Adrenal gland (tissue), 12 donors: ENCODE results near the gene NRDE2. TPM values are rescaled to one million over a fixed set of nuclear protein-coding genes. Genes with fewer than 3 reads are reported as not detected.

Source experiments
- DNase-seq, 7 donors: peaks; one replicate each; pipeline ENCODE4 v3.0.0-alpha.2; 2019 to 2020
- H3K27ac ChIP-seq, 5 donors: fragments of 200-600 bp; sonication (generic) in 4 of 5; 1 replicate in 3 of 5; 2 replicates in 2 of 5; pipeline versions ENCODE4 v1.5.1 to v1.8.0; 2016 to 2020; ENCODE audit warnings: mild to moderate bottlenecking in 1 of 5
- H3K27me3 ChIP-seq: fragments of 200-600 bp; 2 replicates; pipeline ENCODE4 v1.8.0; 2021
- H3K36me3 ChIP-seq, 2 donors: fragments of 200-600 bp; replicated peaks in 1 of 2; 1 replicate in 1 of 2; 2 replicates in 1 of 2; pipeline versions ENCODE4 v1.5.1 to v1.8.0; 2018 to 2022
- H3K4me1 ChIP-seq, 2 donors: fragments of 200-600 bp; replicated peaks in 1 of 2; 1 replicate in 1 of 2; 2 replicates in 1 of 2; pipeline versions ENCODE4 v1.5.1 to v1.8.0; 2018 to 2021
- H3K4me3 ChIP-seq, 4 donors: fragments of 200-600 bp; sonication (generic) in 3 of 4; one replicate each; pipeline ENCODE4 v1.5.1; 2016 to 2018
- H3K9me3 ChIP-seq, 3 donors: fragments of 200-600 bp; sonication (generic) in 1 of 3; replicated peaks in 1 of 3; 1 replicate in 2 of 3; 2 replicates in 1 of 3; pipeline versions ENCODE4 v1.5.1 to v1.8.0; 2016 to 2021
- POLR2A ChIP-seq, 2 donors: fragments of 450-650 bp; IDR thresholded peaks; one replicate each; pipeline ENCODE4 v1.6.1; 2017; ENCODE audit warnings: antibody characterized with exemption in 2 of 2, mild to moderate bottlenecking in 2 of 2, moderate library complexity in 1 of 2
- WGBS, 4 donors: extraction: QIAGEN DNeasy Blood & Tissue Kit in 2 of 4; methylation state at CpG; one replicate each; pipeline versions ENCODE4 v1.1.5 to v1.1.7; 2013 to 2017; 5-methylcytosine and 5-hydroxymethylcytosine counted together
- intact Hi-C, 2 donors: fragments of 100-400 bp; cut with DNase I; formaldehyde crosslinking; loops; one replicate each; pipeline versions ENCODE4 v1.14.1 to v1.15.0; 2022 to 2023
- polyA plus RNA-seq, 3 donors: library from polyadenylated mRNA; stranded (reverse); fragments of 200-250 nt in 2 of 3; fragments of 350-450 nt in 1 of 3; fragmentation: Illumina TruSeq in 1 of 3; extraction: RNeasy Lipid Tissue Mini Kit (QIAGEN cat#74804) in 1 of 3; gene quantifications; one replicate each; pipeline ENCODE4 v1.2.3, GENCODE V29; 2013 to 2014
- total RNA-seq, 9 donors: library from RNA; depleted of rRNA in 4 of 9; stranded (reverse); fragments of >200 nt in 4 of 9; fragments of 120-200 nt in 1 of 9; fragmentation: NEBNext Ultra II Directional in 1 of 9; extraction: Animal tissue kit (Norgen Biotek cat#: 25700) in 1 of 9; gene quantifications; one replicate each; pipeline versions ENCODE4 v1.1.0 to v1.2.4, GENCODE V29; 2013 to 2023
- TF ChIP-seq, protein P1 (sequence below), 6 experiments: fragments of 450-650 bp in 4 of 6; fragments of 200-600 bp in 2 of 6; sonication (generic) in 1 of 6; IDR thresholded peaks; 1 replicate in 5 of 6; 2 replicates in 1 of 6; pipeline versions ENCODE4 v1.5.1 to v1.8.0; 2016 to 2021; ENCODE audit warnings: antibody characterized with exemption in 6 of 6, mild to moderate bottlenecking in 2 of 6, moderate library complexity in 1 of 6
- donor health status: healthy with polysubstance abuse.
- donor health status: Bipolar disorder and iron deficiency.
- donor health status: DM: yes; HTN: yes; CAD: no.
- donor health status: DM: no; HTN: no; CAD: no.
- donor health status: DM: no; HTN: no; CAD: no.
- donor health status: DM: yes; HTN: yes; CAD: no.

NRDE2 gene
- total and polyA plus RNA-seq, 12 donors: 9.2 to 25.6 (median 16.4) TPM

DNA sequence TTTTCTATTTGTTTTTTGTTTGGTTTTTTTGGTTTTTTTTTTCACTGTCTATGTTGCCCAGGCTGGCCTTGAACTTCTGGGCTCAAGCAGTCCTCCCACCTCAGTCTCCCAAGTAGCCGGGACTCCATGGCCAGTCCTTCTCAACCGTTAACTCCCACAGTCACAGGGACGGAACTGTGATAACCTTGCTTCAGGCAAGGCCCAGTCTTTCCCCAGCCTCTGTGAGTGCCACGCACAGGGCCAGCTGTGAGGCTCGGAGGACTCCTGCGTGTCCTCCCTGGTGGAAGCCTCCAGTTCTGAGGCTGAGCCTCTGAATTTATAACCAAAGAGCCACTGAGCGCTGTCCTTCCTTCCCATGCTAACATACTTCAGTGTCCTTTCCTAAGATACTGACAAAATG is 51.6 kb downstream of the NRDE2 start:
- H3K9me3 ChIP-seq: no peaks in the 10 kb centered on the region
- DNase-seq: peak in 1 of 7 donors; percentile 45
- 78 to 82% (median 81%) methylated on average over 5 to 7 of the region's 7 CpGs for WGBS, 4 donors
- H3K4me3 ChIP-seq: no peak overlapping the region
- H3K27ac ChIP-seq: no peak overlapping the region
- H3K36me3 ChIP-seq: peaks cover 0 to 28% of the 10 kb centered on the region in 2 donors
- TF ChIP-seq POLR2A (IDR thresholded peaks at IDR 0.05): no peak
- TF ChIP-seq, protein P1, sequence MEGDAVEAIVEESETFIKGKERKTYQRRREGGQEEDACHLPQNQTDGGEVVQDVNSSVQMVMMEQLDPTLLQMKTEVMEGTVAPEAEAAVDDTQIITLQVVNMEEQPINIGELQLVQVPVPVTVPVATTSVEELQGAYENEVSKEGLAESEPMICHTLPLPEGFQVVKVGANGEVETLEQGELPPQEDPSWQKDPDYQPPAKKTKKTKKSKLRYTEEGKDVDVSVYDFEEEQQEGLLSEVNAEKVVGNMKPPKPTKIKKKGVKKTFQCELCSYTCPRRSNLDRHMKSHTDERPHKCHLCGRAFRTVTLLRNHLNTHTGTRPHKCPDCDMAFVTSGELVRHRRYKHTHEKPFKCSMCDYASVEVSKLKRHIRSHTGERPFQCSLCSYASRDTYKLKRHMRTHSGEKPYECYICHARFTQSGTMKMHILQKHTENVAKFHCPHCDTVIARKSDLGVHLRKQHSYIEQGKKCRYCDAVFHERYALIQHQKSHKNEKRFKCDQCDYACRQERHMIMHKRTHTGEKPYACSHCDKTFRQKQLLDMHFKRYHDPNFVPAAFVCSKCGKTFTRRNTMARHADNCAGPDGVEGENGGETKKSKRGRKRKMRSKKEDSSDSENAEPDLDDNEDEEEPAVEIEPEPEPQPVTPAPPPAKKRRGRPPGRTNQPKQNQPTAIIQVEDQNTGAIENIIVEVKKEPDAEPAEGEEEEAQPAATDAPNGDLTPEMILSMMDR (IDR thresholded peaks at IDR 0.05): no peak
- H3K27me3 ChIP-seq: no peaks in the 10 kb centered on the region
- intact Hi-C loops: no loop called here
- H3K4me1 ChIP-seq: no peaks in the 10 kb centered on the region

DNA sequence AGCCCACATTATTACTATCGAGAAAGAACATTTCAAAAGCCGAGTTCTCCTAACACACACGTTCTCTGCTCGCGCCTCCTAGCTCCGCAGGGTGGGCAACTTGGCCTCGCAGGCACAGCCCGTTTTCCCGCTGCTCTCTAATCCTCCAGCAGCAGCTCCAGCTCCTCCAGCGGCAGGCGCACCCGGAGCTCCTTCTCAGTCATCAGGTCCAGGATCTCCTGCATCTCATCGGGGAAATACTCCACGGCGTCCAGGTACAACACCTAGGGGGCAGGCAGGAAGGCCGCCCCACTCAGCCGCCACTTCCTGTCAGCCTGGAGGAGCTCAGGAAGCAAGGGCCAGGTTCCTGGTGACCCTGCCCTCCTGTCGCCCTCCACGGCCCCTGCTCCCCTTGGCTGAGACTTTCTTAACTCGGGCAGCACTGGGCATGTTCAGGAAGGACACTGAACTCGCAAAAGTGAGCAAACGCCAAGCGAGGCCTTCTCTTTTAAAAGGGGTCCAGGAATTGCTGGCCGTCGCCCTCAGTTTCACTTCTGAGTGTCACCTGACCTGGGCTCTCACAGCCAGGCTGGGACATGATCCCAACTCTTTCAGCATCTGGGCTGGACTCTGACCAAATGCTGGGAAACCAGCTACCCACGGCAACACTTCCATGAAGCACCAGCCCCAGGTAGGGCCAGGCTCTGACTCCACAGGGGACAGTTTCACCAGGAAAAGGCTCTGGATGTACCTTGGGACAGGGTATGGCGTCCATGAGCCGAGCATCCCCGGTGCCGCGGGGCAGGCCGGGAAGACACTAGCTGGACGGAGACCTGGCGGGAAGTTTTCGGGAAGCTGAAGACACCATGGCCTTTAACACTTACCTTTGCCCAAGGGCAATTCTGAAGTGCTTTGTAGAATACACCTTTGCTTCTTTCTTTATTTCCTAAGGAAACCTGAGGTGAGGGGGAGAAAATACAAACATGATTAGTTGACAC is 53.3 kb downstream of the NRDE2 start:
- 85 to 95% (median 91%) methylated on average over 22 to 35 of the region's 35 CpGs for WGBS, 4 donors
- H3K36me3 ChIP-seq: peaks cover 0 to 34% of the 10 kb centered on the region in 2 donors
- no peaks in the 10 kb centered on the region for H3K9me3 ChIP-seq
- peak in 1 of 7 donors; percentile 50 for DNase-seq
- no peaks in the 10 kb centered on the region for H3K27me3 ChIP-seq
- H3K4me3 ChIP-seq: no peak overlapping the region
- TF ChIP-seq, protein P1 (IDR thresholded peaks at IDR 0.05): no peak
- no peak for TF ChIP-seq POLR2A (IDR thresholded peaks at IDR 0.05)
- no peak overlapping the region for H3K27ac ChIP-seq
- peaks cover 0 to 5% of the 10 kb centered on the region in 2 donors for H3K4me1 ChIP-seq
- intact Hi-C loops: no loop called here

DNA sequence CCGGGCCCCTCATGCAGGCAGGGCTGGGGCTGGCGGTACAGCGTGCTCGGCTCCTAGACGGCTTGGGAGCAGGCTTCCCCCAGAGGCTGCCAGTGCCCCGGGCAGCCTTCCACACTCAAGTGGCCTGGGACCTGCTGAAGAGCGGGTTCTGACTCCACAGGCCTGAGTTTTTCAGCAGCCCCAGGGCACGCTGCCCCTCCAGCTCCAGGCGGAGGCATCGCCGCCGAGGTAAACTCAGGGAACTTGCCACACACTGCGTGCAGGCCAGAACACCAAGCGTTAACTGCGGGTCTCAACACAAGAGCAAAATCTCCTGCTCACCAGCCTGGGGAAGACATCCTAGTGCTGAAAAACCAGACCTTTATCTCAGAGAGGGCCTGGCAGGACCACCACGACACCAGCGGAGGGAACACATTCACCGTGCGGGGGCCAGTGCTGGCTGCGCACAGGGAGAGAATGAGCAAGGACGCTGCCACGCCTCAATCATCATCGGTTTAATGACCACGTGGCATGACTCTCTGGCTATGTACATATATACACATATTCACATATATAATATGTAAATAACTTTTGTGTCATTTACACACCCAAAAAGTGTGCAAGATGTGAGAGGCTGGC is 54.1 kb downstream of the NRDE2 start:
- Histone ChIP-seq H3K36me3 (peaks cover 0 to 39% of the 10 kb centered on the region in 2 donors), H3K9me3 (no peaks in the 10 kb centered on the region)
- intact Hi-C loops: no loop called here

More for the DNA sequence above, 54.1 kb downstream of the NRDE2 start:
- no peak for TF ChIP-seq POLR2A (IDR thresholded peaks at IDR 0.05)
- TF ChIP-seq, protein P1 (IDR thresholded peaks at IDR 0.05): no peak
- no peaks in the 10 kb centered on the region for H3K27me3 ChIP-seq
- no peak overlapping the region for H3K4me3 ChIP-seq
- H3K27ac ChIP-seq: no peak overlapping the region
- 94 to 97% (median 94%) methylated on average over 8 to 24 of the region's 24 CpGs for WGBS, 4 donors
- H3K4me1 ChIP-seq: peaks cover 0 to 6% of the 10 kb centered on the region in 2 donors
- DNase-seq: peak in 1 of 7 donors; percentile 46
